Fibroblast of the aortic adventitia (primary cell): ENCODE results near the gene VTI1B. TPM values are rescaled to one million over a fixed set of nuclear protein-coding genes. Genes with fewer than 3 reads are reported as not detected.

Source experiments
- DNase-seq: peaks from one replicate; pipeline ENCODE4 v3.0.0-alpha.2; 2010; ENCODE audit warnings: low read depth
- H3K4me3 ChIP-seq: 2 replicates; pipeline ENCODE4 v1.5.1; 2011; ENCODE audit warnings: low read depth, mild to moderate bottlenecking, control low read depth, low read length, moderate library complexity
- total RNA-seq: library from RNA; depleted of rRNA; stranded (reverse); fragments of >200 nt; gene quantifications from 2 replicates; pipeline ENCODE4 v1.2.3, GENCODE V29; 2012; ENCODE audit warnings: low replicate concordance
- TF ChIP-seq, protein P1 (sequence below): IDR thresholded peaks from 2 replicates; pipeline ENCODE4 v1.5.1; 2011; ENCODE audit warnings: mild to moderate bottlenecking, low read length, control low read depth, inconsistent platforms; ENCODE audit not compliant: insufficient read depth

The VTI1B gene
- total RNA-seq, 1 donor: 69.0 TPM

DNA sequence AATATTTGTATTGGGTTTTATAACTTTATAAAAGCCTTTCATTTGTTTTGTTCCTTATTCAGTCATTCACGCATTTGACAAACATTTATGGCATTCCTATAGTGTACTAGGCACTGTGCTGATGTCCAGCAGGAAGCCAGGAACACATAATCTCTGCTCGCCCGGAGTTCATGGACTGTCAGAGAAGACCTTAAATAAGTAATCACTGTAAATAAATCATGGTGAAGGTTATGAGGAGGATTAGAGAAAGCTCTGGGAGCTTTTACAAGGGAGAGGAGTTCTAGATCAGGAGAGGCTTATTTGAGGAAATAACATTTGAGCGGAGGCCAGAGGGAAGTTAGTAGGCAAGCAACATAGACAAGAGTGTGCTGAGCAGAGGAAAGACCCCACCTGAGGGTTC lies 22.6 kb upstream of the VTI1B start:
- TF ChIP-seq, protein P1, sequence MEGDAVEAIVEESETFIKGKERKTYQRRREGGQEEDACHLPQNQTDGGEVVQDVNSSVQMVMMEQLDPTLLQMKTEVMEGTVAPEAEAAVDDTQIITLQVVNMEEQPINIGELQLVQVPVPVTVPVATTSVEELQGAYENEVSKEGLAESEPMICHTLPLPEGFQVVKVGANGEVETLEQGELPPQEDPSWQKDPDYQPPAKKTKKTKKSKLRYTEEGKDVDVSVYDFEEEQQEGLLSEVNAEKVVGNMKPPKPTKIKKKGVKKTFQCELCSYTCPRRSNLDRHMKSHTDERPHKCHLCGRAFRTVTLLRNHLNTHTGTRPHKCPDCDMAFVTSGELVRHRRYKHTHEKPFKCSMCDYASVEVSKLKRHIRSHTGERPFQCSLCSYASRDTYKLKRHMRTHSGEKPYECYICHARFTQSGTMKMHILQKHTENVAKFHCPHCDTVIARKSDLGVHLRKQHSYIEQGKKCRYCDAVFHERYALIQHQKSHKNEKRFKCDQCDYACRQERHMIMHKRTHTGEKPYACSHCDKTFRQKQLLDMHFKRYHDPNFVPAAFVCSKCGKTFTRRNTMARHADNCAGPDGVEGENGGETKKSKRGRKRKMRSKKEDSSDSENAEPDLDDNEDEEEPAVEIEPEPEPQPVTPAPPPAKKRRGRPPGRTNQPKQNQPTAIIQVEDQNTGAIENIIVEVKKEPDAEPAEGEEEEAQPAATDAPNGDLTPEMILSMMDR: no peak
- no peak overlapping the region for H3K4me3 ChIP-seq
- DNase-seq: no peak

DNA sequence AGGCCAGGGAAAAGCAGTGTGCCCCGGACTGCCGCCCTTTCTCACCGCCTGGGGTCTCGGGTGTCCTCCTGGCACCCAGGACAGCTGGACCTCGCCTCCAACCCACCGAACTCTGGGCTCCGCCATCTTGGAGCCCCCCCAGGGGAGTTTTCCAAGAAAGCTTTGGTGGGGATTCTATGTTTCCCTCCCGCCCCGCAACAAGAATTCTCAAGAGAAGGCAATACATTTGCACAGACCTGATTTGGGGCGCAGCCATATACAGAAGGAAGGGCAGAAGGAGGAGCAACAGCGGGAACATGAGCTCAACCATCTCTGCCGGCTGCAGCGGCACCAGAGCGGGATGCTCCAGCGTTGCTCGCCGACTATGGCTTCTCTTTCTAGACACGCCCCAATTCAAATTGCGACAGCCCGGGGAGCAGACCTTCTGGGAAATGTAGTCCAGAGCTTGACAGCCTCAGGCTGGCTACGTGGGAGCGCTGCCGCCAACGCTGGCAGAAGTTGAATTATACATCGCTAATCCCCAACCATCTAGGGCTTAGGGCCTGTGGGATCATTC lies 21.0 kb upstream of the VTI1B start, which contains the start of gene RDH11:
TSS of gene RDH11 (minus strand) at position 371 of the 556 bp plus-strand sequence. CDS start at position 310, 61 bp downstream.
- peak within 1 kb of the TSS; percentile 97 for H3K4me3 ChIP-seq
- peak; percentile 89 for DNase-seq
- TF ChIP-seq, protein P1: no peak

DNA sequence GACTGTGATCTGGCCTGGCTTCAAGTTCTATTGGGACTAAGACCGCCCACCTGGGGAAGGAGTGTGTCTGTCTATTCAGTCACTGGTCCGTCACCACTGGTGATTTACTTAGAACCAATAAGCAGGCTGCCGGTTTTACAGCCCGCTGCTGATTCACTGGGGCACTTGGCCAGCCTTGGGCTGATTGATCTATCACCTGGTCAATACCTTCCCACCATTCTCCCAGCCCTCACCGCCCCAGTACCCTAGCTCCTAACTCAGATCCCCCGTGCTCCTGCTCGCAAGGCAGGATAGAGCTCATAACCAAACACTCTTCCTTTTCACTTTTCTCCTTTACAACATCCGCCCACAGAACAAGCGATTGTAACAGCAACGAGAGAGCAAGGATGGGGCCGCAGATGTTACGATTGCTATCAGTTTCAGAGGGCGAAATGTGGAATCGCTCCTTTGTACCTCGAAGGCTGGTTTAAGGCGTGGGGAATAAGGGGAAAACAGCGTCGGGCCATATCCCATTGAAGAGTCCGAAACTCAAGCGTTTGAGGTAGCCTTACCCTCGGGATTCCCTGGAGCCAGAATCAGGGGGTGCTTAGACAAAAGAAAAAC lies 20.5 kb upstream of the VTI1B start:
- DNase-seq: peak; percentile 87
- peak overlapping the region; percentile 97 for H3K4me3 ChIP-seq
- TF ChIP-seq, protein P1: no peak

DNA sequence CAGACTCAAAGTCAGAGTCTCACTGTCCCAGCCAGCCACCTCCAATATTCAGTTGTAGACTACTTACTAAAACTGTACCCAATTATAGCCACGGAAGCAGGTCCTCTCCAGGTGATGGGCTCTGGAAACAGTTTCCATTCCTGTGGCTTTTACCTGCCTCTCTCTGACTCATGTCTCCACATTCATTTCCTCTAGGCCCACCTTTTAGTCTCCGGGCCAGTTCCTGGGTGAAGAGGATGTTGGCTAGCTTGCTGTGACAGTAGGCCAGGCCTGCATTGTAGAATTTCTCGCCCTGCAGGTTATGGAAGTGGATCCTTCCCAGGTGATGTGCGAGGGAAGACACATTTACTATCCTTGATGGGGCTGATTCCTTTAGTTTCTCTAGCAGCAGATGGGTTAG lies 15.6 kb upstream of the VTI1B start:
- no peak for DNase-seq
- TF ChIP-seq, protein P1: no peak
- H3K4me3 ChIP-seq: no peak overlapping the region

DNA sequence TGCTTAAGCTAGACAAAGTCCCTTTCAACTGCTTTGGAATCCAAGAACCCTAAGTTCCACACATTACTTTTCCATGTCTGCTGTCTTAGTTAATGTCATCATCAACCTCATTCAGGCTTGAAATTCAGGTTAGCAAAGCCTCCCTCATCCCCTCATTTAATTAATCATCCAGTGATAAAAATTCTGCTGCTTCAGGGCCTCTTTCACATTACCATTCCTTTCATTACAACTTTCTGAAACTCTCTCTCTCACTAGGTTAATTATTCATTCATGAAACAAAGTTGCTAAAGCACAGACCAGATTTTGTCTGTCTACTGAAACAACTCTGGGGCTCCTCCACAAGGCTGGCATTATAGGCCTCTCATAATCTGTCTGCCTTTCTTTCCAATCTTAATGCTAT lies 9.4 kb upstream of the VTI1B start:
- DNase-seq: no peak
- H3K4me3 ChIP-seq: no peak overlapping the region
- TF ChIP-seq, protein P1: no peak

DNA sequence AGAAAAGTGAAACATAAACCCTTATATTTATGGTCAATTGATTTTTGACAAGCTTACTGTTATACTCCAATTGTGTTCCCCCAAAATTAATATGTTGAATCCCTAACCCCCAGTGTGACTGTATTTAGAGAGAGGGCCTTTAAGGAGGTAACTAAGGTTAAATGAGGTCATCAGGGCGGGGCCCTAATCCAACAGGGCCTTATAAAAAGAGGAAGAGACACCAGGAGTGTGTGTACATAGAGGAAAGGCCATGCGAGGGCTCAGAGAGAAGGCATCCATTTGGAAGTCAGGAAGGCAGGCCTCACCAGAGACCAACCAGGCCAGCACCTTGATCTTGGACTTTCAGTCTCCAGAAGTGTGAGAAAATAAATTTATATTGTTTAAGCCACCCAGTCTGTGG lies 6.5 kb upstream of the VTI1B start:
- TF ChIP-seq, protein P1: no peak
- no peak for DNase-seq
- H3K4me3 ChIP-seq: no peak overlapping the region
